ENCODE results near the gene LY6G6C.

The LY6G6C gene

GRCh38 chr6:31689249-31690110 lies 32.1 kb downstream of the LY6G6C start:
- no peak overlapping the region for H3K4me3 Mint-ChIP-seq
- H3K9me3 Mint-ChIP-seq, result no peaks in the 10 kb centered on the region
- H3K4me1 Mint-ChIP-seq, result no peaks in the 10 kb centered on the region
- H3K36me3 Mint-ChIP-seq, result peaks cover 4% of the 10 kb centered on the region
- H3K27me3 Mint-ChIP-seq, result no peaks in the 10 kb centered on the region
- no peak overlapping the region for H3K27ac Mint-ChIP-seq

GRCh38 chr6:31687860-31688693 lies 33.5 kb downstream of the LY6G6C start:
- H3K9me3 Mint-ChIP-seq, result no peaks in the 10 kb centered on the region
- no peaks in the 10 kb centered on the region for H3K27me3 Mint-ChIP-seq
- peaks cover 4% of the 10 kb centered on the region for H3K36me3 Mint-ChIP-seq
- no peaks in the 10 kb centered on the region for H3K4me1 Mint-ChIP-seq
- H3K27ac Mint-ChIP-seq, result no peak overlapping the region
- H3K4me3 Mint-ChIP-seq, result no peak overlapping the region

GRCh38 chr6:31687321-31687720 lies 34.2 kb downstream of the LY6G6C start:
- Mint-ChIP-seq H3K9me3 (no peaks in the 10 kb centered on the region), H3K4me3 (no peak overlapping the region), H3K27me3 (no peaks in the 10 kb centered on the region), H3K36me3 (peaks cover 3% of the 10 kb centered on the region), H3K4me1 (no peaks in the 10 kb centered on the region), H3K27ac (no peak overlapping the region)

GRCh38 chr6:31686483-31686882 lies 35.1 kb downstream of the LY6G6C start:
- Mint-ChIP-seq H3K9me3 (no peaks in the 10 kb centered on the region), H3K27ac (no peak overlapping the region), H3K27me3 (no peaks in the 10 kb centered on the region), H3K36me3 (peaks cover 3% of the 10 kb centered on the region), H3K4me1 (peaks cover 5% of the 10 kb centered on the region), H3K4me3 (no peak overlapping the region)

GRCh38 chr6:31683591-31683990 lies 38.0 kb downstream of the LY6G6C start:
- Mint-ChIP-seq H3K27ac (no peak overlapping the region), H3K4me1 (peaks cover 20% of the 10 kb centered on the region), H3K9me3 (no peaks in the 10 kb centered on the region), H3K27me3 (no peaks in the 10 kb centered on the region), H3K36me3 (peaks cover 2% of the 10 kb centered on the region), H3K4me3 (no peak overlapping the region)

GRCh38 chr6:31681135-31681671 lies 40.3 kb downstream of the LY6G6C start:
- Mint-ChIP-seq H3K9me3 (no peaks in the 10 kb centered on the region), H3K27me3 (no peaks in the 10 kb centered on the region), H3K4me1 (peaks cover 24% of the 10 kb centered on the region), H3K27ac (no peak overlapping the region), H3K4me3 (peak overlapping the region; percentile 89), H3K36me3 (no peaks in the 10 kb centered on the region)

- H3K27ac Mint-ChIP-seq, result peak within 1 kb of the TSS; percentile 71
- no peaks in the 10 kb centered on the region for H3K9me3 Mint-ChIP-seq
- H3K4me3 Mint-ChIP-seq, result peak within 1 kb of the TSS; percentile 89
- peaks cover 24% of the 10 kb centered on the region for H3K4me1 Mint-ChIP-seq
- no peaks in the 10 kb centered on the region for H3K27me3 Mint-ChIP-seq
- H3K36me3 Mint-ChIP-seq, result no peaks in the 10 kb centered on the region
These were observed 41.1 kb downstream of the LY6G6C start, which contains the start of gene LY6G5C for GRCh38 chr6:31680226-31681134. Gene LY6G5C, minus strand, starts transcription at chr6:31681067. Its CDS starts 694 bp downstream, at chr6:31680373.

GRCh38 chr6:31677955-31678354 lies 43.6 kb downstream of the LY6G6C start:
- H3K4me3 Mint-ChIP-seq, result no peak overlapping the region
- no peaks in the 10 kb centered on the region for H3K27me3 Mint-ChIP-seq
- H3K4me1 Mint-ChIP-seq, result peaks cover 24% of the 10 kb centered on the region
- H3K27ac Mint-ChIP-seq, result no peak overlapping the region
- H3K36me3 Mint-ChIP-seq, result no peaks in the 10 kb centered on the region
- no peaks in the 10 kb centered on the region for H3K9me3 Mint-ChIP-seq

- peaks cover 23% of the 10 kb centered on the region for H3K4me1 Mint-ChIP-seq
- H3K9me3 Mint-ChIP-seq, result no peaks in the 10 kb centered on the region
- H3K27me3 Mint-ChIP-seq, result no peaks in the 10 kb centered on the region
- no peak overlapping the region for H3K27ac Mint-ChIP-seq
- no peak overlapping the region for H3K4me3 Mint-ChIP-seq
- peaks cover 5% of the 10 kb centered on the region for H3K36me3 Mint-ChIP-seq
These were observed 44.6 kb downstream of the LY6G6C start for GRCh38 chr6:31676904-31677303.

GRCh38 chr6:31676322-31676903 lies 45.1 kb downstream of the LY6G6C start:
- H3K36me3 Mint-ChIP-seq, result peaks cover 5% of the 10 kb centered on the region
- H3K4me1 Mint-ChIP-seq, result peaks cover 18% of the 10 kb centered on the region
- no peaks in the 10 kb centered on the region for H3K27me3 Mint-ChIP-seq
- H3K4me3 Mint-ChIP-seq, result no peak overlapping the region
- H3K27ac Mint-ChIP-seq, result no peak overlapping the region
- H3K9me3 Mint-ChIP-seq, result no peaks in the 10 kb centered on the region

- Mint-ChIP-seq H3K27me3 (no peaks in the 10 kb centered on the region), H3K9me3 (no peaks in the 10 kb centered on the region), H3K4me1 (peaks cover 35% of the 10 kb centered on the region), H3K4me3 (no peak within 1 kb of the TSS), H3K36me3 (peaks cover 20% of the 10 kb centered on the region), H3K27ac (no peak within 1 kb of the TSS)
These were observed 51.9 kb downstream of the LY6G6C start, which contains the start of gene LY6G5B for GRCh38 chr6:31669676-31670075. Gene LY6G5B, plus strand, starts transcription at chr6:31669976. Its CDS starts 975 bp downstream, at chr6:31670951.
